ENCODE results near the gene GARIN6.

DNA sequence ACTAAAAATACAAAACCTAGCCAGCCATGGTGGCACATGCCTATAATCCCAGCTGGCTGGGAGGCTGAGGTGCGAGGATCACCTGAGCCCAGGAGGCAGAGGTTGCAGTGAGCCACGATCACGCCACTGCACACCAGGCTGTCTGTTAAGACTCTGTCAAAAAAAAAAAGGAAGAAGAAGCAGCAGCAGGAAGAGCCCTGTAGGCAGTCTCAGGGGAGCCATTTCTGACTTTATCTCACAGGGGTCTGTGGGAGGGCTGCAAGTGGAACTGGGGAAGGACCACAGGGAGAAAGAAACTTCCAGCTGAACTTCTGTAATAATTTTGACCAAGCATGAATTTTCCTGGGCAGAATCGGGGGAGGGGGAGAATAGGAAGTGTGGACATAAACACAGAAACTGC is 32.7 kb downstream of the GARIN6 start:
- TF ChIP-seq, protein P1, sequence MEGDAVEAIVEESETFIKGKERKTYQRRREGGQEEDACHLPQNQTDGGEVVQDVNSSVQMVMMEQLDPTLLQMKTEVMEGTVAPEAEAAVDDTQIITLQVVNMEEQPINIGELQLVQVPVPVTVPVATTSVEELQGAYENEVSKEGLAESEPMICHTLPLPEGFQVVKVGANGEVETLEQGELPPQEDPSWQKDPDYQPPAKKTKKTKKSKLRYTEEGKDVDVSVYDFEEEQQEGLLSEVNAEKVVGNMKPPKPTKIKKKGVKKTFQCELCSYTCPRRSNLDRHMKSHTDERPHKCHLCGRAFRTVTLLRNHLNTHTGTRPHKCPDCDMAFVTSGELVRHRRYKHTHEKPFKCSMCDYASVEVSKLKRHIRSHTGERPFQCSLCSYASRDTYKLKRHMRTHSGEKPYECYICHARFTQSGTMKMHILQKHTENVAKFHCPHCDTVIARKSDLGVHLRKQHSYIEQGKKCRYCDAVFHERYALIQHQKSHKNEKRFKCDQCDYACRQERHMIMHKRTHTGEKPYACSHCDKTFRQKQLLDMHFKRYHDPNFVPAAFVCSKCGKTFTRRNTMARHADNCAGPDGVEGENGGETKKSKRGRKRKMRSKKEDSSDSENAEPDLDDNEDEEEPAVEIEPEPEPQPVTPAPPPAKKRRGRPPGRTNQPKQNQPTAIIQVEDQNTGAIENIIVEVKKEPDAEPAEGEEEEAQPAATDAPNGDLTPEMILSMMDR (IDR thresholded peaks at IDR 0.05): no peak
- TF ChIP-seq POLR2A (IDR thresholded peaks at IDR 0.05; ENCODE audit: low read depth): no peak

Data from esophagus muscularis mucosa (tissue), 3 donors.